ENCODE results near the gene EBLN1.

The EBLN1 gene

GRCh38 chr10:22217842-22218241, at the start of gene EBLN1:
Gene EBLN1, minus strand, starts transcription at chr10:22218015. Its CDS starts 8,032 bp downstream, at chr10:22209983.
- no peak for DNase-seq (ENCODE audit: low read depth)

- no peak for DNase-seq (ENCODE audit: low read depth)
These were observed 48.2 kb upstream of the EBLN1 start for GRCh38 chr10:22265839-22266537.

DNA sequence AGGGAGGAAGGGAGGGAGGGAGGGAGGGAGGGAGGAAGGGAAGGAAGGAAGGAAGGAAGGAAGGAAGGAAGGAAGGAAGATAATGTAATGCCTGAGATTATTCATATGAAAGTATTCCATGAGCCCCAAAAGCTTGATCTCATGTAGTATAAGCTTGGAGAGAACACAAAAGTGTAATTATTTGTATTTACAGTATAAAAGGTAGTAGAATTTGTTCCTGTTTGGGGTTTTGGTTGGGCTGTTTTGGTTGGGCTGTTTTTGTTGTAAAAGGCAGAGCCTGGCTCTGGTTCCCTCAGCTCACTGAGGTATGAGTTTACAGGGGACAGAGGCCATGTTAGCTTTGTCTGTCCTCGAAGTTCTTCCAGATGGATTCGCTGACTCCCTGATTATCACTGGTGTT, 45.3 kb upstream of the EBLN1 start:
- no peak for DNase-seq (ENCODE audit: low read depth)

- DNase-seq (ENCODE audit: low read depth) = no peak
These were observed 41.5 kb upstream of the EBLN1 start for GRCh38 chr10:22259280-22259679.

- no peak for DNase-seq (ENCODE audit: low read depth)
These were observed 40.7 kb upstream of the EBLN1 start for GRCh38 chr10:22258471-22258870.

GRCh38 chr10:22253580-22253882, 35.7 kb upstream of the EBLN1 start:
- DNase-seq (ENCODE audit: low read depth) = no peak

DNA sequence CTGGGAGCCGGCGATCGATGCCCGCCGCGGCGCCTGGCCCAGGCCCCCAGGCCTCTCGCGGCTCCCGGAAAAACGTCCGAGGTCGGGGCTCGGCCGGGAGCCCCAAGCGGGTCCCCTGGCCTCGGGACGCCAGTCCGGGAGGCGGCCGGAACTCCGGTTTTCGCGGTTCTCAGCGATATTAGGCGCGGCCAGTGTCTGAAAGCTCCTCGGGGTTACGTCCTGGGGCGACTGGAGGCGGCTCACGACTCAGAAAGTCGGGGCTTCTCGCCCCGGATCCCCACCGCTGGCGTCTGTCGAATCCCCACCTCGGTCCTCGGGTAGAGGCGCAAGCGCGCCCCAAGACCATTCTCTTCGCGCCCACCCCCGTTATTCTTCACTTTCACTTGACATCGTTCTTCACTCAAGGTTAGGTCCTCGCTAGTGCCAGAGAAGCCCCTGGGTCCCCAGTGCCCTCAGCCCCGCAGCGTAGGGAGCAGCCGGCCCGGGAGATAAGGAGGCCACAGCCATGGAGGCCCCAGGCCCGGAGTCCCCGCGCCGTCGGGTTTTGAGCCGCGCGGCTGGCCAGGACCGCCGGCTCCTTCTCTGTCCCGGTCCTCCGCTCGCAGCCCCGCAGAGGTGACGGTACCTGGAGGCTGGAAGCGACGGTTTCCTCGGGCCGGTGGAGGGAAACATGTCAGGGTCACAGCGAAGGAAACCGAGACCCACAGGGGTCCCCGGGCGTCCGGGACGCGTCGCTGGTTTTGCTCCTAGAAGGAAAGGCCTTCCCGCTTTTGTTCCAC, 35.2 kb upstream of the EBLN1 start:
- DNase-seq (ENCODE audit: low read depth) = no peak

GRCh38 chr10:22252224-22252800, 34.5 kb upstream of the EBLN1 start:
- peak; percentile 74 for DNase-seq (ENCODE audit: low read depth)

GRCh38 chr10:22251751-22252223, 34.0 kb upstream of the EBLN1 start:
- DNase-seq (ENCODE audit: low read depth) = peak; percentile 50

DNA sequence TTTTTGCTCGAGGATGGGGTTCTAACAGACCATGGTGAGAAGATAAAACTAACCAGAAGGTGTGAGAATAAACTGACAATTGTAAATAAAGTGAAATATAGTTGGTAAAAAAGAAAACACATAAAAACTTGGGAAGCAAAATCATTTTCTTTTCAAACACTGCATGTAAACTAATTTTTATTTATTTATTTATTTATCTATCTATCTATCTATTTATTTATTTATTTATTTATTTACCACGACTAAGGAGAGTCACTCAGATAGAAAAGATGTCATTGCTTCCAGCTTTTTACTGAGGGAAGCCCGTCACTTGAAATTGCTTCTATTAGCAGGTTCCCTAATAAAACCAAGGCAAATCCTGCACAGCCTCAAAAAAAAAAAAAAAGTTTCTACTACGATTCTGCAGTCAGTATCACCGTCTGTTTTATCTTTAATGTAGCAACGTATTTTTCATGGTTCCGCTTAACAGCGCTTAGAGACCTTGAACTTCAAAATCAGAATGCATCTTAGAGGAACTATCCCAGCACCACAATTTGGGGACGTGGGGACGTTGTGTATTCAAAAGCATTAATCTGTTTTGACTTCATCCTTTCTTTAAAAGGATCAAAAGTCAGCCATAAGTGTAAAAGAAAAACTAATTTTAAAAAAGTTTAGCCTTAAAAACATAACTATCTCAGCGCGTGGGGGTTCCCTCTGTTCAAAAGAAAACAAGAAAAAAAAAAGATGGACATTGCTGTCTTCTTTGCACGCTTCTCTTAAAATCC, 33.3 kb upstream of the EBLN1 start:
- no peak for DNase-seq (ENCODE audit: low read depth)

DNA sequence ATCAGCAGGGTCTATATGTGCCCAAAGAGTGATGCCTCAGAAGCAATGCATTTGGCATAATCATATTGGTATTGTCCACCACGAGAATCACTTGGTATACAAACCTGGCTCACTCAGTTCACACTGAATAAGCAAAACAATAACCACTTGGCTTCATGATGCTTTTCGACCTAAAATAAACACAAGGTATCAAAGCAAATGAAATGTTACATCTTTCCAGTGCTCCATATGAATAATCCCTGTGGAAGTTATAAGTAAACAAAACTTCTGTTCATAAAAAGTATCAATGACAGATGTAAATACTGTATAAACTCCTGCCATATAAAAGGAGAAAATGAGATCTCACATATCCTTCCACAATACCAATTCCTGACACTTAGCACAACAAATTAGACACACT, 29.8 kb upstream of the EBLN1 start:
- no peak for DNase-seq (ENCODE audit: low read depth)

GRCh38 chr10:22246680-22247391, 29.0 kb upstream of the EBLN1 start:
- DNase-seq (ENCODE audit: low read depth) = no peak

DNA sequence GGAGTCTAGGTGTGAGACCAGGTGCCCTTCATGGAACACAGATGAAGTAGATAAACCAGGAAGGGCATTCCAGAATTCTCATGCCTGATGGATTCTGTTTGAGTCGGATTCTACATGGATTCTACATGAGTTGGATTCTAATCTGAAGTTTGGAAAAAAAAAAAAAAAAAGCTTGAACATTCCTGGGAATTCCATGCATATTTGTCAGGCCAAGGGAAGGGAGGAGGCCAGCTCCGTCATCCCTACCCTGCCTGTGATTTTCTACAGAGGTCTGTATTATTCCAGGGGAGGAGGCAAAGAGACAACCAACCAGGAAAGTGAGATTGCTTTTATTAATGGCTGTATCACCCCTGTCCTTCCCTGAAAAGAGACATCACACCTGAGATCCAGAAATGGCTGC, 27.8 kb upstream of the EBLN1 start:
- DNase-seq (ENCODE audit: low read depth) = no peak

DNA sequence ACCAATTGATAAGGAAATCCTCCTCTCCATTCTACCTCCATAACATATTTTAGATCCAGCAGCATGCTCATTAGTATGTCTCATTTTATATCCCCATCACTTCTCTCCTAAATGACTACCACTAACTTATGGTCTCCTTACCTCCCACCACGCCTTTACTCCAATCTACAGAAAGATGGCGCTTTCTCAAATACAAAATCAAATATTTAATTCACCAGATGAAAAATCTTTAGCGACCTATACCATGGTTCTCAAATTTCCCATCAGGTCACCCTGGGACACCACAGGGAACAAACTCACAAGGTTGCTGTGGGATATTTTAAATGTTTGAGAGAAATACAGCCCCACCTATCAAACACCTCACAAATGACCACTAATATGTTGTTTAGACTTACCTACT, 27.0 kb upstream of the EBLN1 start:
- DNase-seq (ENCODE audit: low read depth) = no peak

DNA sequence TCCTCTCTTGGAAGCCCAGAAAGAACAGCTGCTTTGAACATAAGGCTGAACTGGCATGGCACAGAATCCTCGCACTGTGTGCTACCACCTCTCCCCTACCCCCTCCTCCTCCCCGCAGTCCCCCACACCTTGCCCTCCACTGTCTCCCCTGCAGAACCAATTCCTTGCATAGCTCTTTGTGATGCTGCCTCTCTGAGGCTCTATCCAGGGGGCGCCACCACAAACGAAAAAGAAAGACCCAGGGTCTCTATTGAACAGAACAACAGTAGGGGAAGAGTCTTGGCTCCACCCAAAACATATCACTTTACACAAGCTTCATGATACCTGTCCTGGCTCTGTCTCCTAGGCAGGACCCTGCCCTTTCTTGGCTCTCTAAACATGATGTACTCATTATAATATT, 26.2 kb upstream of the EBLN1 start:
- DNase-seq (ENCODE audit: low read depth) = no peak

DNA sequence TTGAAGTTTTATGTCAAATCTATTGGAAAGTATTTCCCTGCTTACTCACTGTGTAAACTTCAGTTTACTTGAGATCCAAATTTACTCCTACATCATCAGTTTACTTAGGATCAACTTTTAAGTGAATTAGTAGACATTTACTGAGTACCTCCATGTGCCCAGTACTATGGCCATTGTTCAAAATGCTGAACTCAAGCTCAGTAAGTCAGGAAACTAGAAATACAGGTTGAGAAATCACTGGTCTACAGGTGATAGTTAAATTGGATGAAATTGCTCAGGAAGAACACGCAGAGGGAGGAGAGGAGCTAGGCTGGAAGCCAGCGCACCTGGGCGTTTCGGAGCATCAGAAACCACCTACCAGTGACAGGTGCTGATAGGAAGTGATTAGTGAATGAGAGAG, 25.5 kb upstream of the EBLN1 start:
- DNase-seq (ENCODE audit: low read depth) = no peak

DNA sequence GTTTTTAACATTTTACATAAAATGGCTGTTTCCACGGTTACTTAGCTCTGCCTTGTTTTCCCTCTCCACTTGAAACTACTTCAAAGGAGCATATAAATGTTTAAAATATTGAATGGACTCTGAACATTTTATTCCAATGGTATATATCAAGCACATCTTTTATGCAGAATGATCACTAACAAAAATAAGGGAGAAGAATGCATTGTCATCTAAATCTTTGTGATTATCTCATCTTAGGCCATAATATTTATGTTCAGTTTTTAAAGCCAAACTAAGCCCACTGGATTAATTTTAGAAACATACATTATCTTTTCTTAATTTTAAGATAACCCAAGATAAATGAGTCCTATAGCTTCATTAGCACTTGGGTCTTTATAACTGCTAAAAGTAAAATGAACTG, 13.4 kb upstream of the EBLN1 start:
- DNase-seq (ENCODE audit: low read depth) = no peak

GRCh38 chr10:22230158-22230833, 12.5 kb upstream of the EBLN1 start:
- DNase-seq (ENCODE audit: low read depth) = no peak

DNA sequence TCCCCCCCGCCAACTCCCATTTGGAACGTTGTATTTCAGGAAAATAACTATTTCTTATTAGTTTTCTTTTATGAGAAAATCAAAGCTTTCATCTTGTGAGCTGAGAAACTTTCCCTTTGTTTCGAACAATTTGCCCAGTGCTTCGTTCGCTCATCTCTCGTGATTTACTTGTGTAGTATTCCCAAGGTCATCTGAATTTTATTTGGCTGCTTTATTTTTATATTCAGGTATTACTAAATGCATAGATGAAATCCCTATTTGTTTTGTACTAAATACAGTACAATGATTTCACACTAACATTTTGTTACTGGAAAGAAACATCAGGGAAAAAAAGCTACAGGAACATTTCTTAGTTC, 12.0 kb upstream of the EBLN1 start:
- DNase-seq (ENCODE audit: low read depth) = no peak

DNA sequence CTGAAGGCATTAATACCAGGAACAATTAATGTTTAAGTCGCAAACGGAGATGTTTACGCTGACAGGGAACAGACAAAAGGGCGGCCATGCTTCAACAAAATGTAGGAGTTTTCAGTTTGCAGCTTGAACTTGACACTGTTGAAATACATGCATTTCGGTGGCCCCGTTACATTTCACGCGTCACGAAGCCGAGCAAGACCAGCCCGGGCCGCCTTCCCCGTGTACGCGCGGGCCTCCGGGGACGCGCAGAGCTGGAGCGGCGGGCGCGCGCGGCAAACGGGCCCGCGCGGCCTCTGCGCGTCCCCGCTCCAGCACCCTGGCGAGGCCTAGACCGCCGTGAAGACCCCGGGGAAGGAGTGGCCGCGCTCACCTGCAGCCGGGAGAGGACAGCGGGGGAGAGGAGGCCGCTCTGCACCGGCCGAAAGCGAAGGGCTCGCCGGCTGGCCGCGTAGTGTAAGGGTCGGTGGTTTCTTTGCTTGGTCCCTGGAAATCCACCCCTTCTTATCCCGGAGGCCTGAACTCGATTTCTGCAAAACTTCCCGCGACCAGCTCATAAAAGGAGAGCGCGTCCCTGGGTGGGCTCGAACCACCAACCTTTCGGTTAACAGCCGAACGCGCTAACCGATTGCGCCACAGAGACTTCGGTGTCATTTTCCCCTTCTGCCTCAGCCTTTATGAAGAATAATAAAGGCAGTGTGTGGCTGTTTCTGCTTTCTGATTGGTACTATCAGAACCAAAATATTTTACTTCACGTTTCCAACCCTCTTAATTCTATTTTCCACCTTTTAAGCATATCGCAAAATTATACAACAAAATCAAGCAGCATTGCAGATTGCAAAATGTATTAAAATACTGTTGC, 11.4 kb upstream of the EBLN1 start:
- peak; percentile 81 for DNase-seq (ENCODE audit: low read depth)
